Smooth muscle cell (in vitro differentiated cells): ENCODE results near the gene GALNTL6. TPM values are rescaled to one million over a fixed set of nuclear protein-coding genes. Genes with fewer than 3 reads are reported as not detected.
A peak's percentile ranks its signal among the peaks of the same experiment; 100 is the strongest.

Source experiments
- DNase-seq: peaks from one replicate; lab custom pipeline; 2025; ENCODE audit not compliant: unreplicated experiment; lab: John Stamatoyannopoulos, UW
- H2AFZ ChIP-seq: fragments of 200-600 bp; sonication (generic); 2 replicates; pipeline ENCODE4 v1.6.0; 2016; ENCODE audit warnings: antibody characterized with exemption, low read depth, mild to moderate bottlenecking
- H3F3A ChIP-seq: fragments of 200-600 bp; sonication (generic); 2 replicates; pipeline ENCODE4 v1.6.0; 2017; ENCODE audit warnings: antibody characterized with exemption, low read depth
- H3K27ac ChIP-seq: fragments of 200-600 bp; sonication (generic); 2 replicates; pipeline ENCODE4 v1.5.1; 2016; ENCODE audit warnings: low read depth, mild to moderate bottlenecking
- H3K27me3 ChIP-seq: fragments of 200-600 bp; sonication (generic); 2 replicates; pipeline ENCODE4 v1.6.1; 2016; ENCODE audit warnings: low read depth, mild to moderate bottlenecking
- H3K36me3 ChIP-seq: fragments of 200-600 bp; sonication (generic); 2 replicates; pipeline ENCODE4 v1.5.1; 2016; ENCODE audit warnings: low read depth
- H3K4me1 ChIP-seq: fragments of 200-600 bp; sonication (generic); 2 replicates; pipeline ENCODE4 v1.5.1; 2016; ENCODE audit warnings: low read depth
- H3K4me2 ChIP-seq: fragments of 200-600 bp; sonication (generic); 2 replicates; pipeline ENCODE4 v1.6.0; 2016; ENCODE audit warnings: mild to moderate bottlenecking
- H3K4me3 ChIP-seq: fragments of 200-600 bp; sonication (generic); 2 replicates; pipeline ENCODE4 v1.5.1; 2016; ENCODE audit warnings: mild to moderate bottlenecking
- H3K79me2 ChIP-seq: fragments of 200-600 bp; sonication (generic); 2 replicates; pipeline ENCODE4 v1.6.0; 2016; ENCODE audit warnings: low read depth, mild to moderate bottlenecking
- H3K9ac ChIP-seq: fragments of 200-600 bp; sonication (generic); 2 replicates; pipeline ENCODE4 v1.6.0; 2016; ENCODE audit warnings: low read depth
- H3K9me3 ChIP-seq: fragments of 200-600 bp; sonication (generic); replicated peaks from 2 replicates; pipeline ENCODE4 v1.5.1; 2016; ENCODE audit warnings: low read depth
- H4K20me1 ChIP-seq: fragments of 200-600 bp; sonication (generic); 2 replicates; pipeline ENCODE4 v1.6.0; 2016; ENCODE audit warnings: low read depth
- CTCF ChIP-seq: fragments of 200-600 bp; sonication (generic); IDR thresholded peaks from 2 replicates; pipeline ENCODE4 v1.5.1; 2017; ENCODE audit warnings: borderline replicate concordance, mild to moderate bottlenecking, antibody characterized with exemption; ENCODE audit not compliant: insufficient read depth, poor library complexity, severe bottlenecking
- WGBS: methylation state at CpG from one replicate; pipeline ENCODE4 v1.1.7; 2016; ENCODE audit warnings: low lambda C conversion rate; 5-methylcytosine and 5-hydroxymethylcytosine counted together
- polyA plus RNA-seq: library from polyadenylated mRNA; unstranded; fragments of >200 nt; fragmentation: Nextera tagmentation; extraction: Ambion mirVana; gene quantifications from 2 replicates; pipeline ENCODE4 v1.2.1, GENCODE V29; 2016
- total RNA-seq: library from RNA; depleted of rRNA; stranded (reverse); fragments of >200 nt; gene quantifications from 2 replicates; pipeline ENCODE4 v1.2.3, GENCODE V29; 2014

The GALNTL6 gene
- total and polyA plus RNA-seq, 2 experiments from 2014 or later: 0.18 to 1.3 TPM

GRCh38 chr4:172489861-172490260 is 676.7 kb downstream of the GALNTL6 start:
- Histone ChIP-seq H4K20me1 (no peaks in the 10 kb centered on the region), H3K79me2 (no peaks in the 10 kb centered on the region), H3K9me3 (no peaks in the 10 kb centered on the region), H3K27ac (no peak overlapping the region), H2AFZ (no peak overlapping the region), H3K4me3 (no peak overlapping the region), H3K4me1 (no peaks in the 10 kb centered on the region), H3K27me3 (no peaks in the 10 kb centered on the region), H3K9ac (no peak overlapping the region), H3K36me3 (no peaks in the 10 kb centered on the region), H3K4me2 (no peak overlapping the region), H3F3A (no peaks in the 10 kb centered on the region)
- no peak for DNase-seq
- no peak for TF ChIP-seq CTCF

GRCh38 chr4:172495769-172496168 is 682.6 kb downstream of the GALNTL6 start:
- Histone ChIP-seq H3F3A (no peaks in the 10 kb centered on the region), H3K4me3 (no peak overlapping the region), H2AFZ (no peak overlapping the region), H3K27ac (no peak overlapping the region), H3K9me3 (no peaks in the 10 kb centered on the region), H4K20me1 (no peaks in the 10 kb centered on the region), H3K27me3 (no peaks in the 10 kb centered on the region), H3K9ac (no peak overlapping the region), H3K4me2 (no peak overlapping the region), H3K4me1 (no peaks in the 10 kb centered on the region), H3K79me2 (no peaks in the 10 kb centered on the region), H3K36me3 (no peaks in the 10 kb centered on the region)
- WGBS: 89% methylated on average over 3 of the region's 3 CpGs
- no peak for TF ChIP-seq CTCF
- DNase-seq: no peak

- Histone ChIP-seq H2AFZ (no peak overlapping the region), H3K27me3 (no peaks in the 10 kb centered on the region), H3F3A (no peaks in the 10 kb centered on the region), H3K4me2 (no peak overlapping the region), H3K4me1 (no peaks in the 10 kb centered on the region), H3K9ac (no peak overlapping the region), H4K20me1 (no peaks in the 10 kb centered on the region), H3K4me3 (no peak overlapping the region), H3K27ac (no peak overlapping the region), H3K79me2 (no peaks in the 10 kb centered on the region), H3K9me3 (no peaks in the 10 kb centered on the region), H3K36me3 (no peaks in the 10 kb centered on the region)
- no peak for DNase-seq
- no peak for TF ChIP-seq CTCF
These were observed 684.1 kb downstream of the GALNTL6 start for GRCh38 chr4:172497321-172497720.

GRCh38 chr4:172514011-172514410 is 700.8 kb downstream of the GALNTL6 start:
- Histone ChIP-seq H3K9me3 (no peaks in the 10 kb centered on the region), H3K27ac (no peak overlapping the region), H3F3A (no peaks in the 10 kb centered on the region), H2AFZ (no peak overlapping the region), H3K36me3 (no peaks in the 10 kb centered on the region), H3K4me3 (no peak overlapping the region), H4K20me1 (no peaks in the 10 kb centered on the region), H3K4me1 (peaks cover 8% of the 10 kb centered on the region), H3K79me2 (no peaks in the 10 kb centered on the region), H3K9ac (no peak overlapping the region), H3K27me3 (no peaks in the 10 kb centered on the region), H3K4me2 (peak overlapping the region; percentile 27)
- no peak for TF ChIP-seq CTCF
- DNase-seq: no peak
